ENCODE measurements around the gene PLCXD3. TPM values are rescaled to one million over a fixed set of nuclear protein-coding genes. Genes with fewer than 3 reads are reported as not detected.

PLCXD3 gene
- total RNA-seq, 2 donors from 2014 or later: 44.5 to 68.3 TPM

DNA sequence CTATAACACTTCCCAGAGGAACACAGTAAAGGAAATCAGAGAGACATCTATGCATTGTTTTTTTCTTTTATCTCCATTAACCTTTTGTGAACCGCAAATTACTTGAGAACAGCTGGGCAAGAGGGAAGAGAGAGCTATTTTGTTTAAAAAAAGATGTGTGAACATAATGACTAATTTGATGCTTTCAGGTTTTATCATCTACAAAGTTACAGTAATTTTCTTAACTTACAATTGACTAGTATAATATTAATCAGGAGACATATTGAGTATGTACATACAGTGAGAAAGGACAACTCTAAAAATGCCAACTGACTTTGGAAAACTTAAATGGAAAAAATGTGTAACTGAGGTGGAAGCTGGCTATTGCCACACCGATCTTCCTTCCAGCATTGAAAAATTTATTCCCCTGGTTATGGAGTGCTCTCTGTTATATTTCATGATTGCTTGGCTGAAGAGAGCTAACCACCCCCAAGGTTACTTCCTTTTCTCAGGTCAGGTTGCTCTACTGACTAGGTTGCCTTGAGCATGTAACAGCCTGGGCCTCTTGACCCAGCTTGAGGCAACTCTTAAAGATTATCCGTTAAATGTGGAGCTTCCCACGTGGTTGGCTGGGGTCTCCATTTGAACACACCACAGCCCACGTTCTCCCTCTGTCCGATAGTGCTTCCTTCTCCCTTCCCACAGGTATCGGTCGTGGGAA lies 234.4 kb downstream of the PLCXD3 start:
- H3K4me1 ChIP-seq: no peaks in the 10 kb centered on the region
- no peak overlapping the region for H3K4me3 ChIP-seq
- H3K27ac ChIP-seq: no peak overlapping the region
- no peaks in the 10 kb centered on the region for H3K27me3 ChIP-seq
- TF ChIP-seq, protein P1, sequence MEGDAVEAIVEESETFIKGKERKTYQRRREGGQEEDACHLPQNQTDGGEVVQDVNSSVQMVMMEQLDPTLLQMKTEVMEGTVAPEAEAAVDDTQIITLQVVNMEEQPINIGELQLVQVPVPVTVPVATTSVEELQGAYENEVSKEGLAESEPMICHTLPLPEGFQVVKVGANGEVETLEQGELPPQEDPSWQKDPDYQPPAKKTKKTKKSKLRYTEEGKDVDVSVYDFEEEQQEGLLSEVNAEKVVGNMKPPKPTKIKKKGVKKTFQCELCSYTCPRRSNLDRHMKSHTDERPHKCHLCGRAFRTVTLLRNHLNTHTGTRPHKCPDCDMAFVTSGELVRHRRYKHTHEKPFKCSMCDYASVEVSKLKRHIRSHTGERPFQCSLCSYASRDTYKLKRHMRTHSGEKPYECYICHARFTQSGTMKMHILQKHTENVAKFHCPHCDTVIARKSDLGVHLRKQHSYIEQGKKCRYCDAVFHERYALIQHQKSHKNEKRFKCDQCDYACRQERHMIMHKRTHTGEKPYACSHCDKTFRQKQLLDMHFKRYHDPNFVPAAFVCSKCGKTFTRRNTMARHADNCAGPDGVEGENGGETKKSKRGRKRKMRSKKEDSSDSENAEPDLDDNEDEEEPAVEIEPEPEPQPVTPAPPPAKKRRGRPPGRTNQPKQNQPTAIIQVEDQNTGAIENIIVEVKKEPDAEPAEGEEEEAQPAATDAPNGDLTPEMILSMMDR (IDR thresholded peaks at IDR 0.05): no peak
- no peaks in the 10 kb centered on the region for H3K9me3 ChIP-seq
- no peaks in the 10 kb centered on the region for H3K36me3 ChIP-seq
- DNase-seq (ENCODE audit: low spot score): no peak

DNA sequence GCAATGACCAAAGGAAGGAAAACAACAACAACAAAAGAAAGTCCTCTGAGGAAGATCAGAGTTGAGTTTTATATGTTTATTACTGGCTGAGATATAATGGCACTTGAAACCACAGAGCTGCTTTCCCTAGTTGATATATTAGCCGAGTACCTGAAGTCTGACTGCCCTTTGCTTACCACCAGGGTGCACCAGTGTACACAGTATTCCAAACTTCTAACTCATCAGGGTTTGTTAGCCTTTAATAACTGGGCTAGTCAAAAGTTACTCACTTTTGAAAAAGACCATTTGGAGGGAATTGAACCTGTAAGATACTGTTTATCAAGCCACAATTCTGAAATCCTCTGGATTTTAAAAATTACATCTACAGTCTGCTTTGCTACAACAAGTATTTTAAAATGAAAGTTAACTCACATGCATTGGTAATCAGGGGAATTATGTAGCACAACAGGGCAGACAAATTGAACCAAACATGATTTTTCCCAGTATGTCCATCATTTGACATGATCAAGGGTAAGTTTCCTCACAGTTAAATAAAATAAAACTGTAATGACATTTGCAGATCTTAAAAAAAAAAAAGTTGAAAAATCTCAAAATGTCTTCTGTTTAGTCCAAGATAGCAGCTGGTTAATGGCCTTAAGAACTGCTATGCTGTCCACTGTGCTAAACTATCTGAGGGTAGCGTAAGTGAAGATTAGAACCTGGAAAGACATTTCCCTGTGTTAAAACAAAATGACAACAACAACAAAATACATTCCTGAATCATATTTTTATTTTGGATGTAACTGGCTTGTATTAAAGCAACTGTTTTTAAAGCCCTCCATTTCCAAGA lies 239.8 kb downstream of the PLCXD3 start:
- H3K27ac ChIP-seq: peak overlapping the region in 1 of 2 donors; percentile 31
- peaks cover 0 to 6% of the 10 kb centered on the region in 2 donors for H3K4me1 ChIP-seq
- no peaks in the 10 kb centered on the region for H3K27me3 ChIP-seq
- DNase-seq (ENCODE audit: low spot score): no peak
- H3K9me3 ChIP-seq: no peaks in the 10 kb centered on the region
- TF ChIP-seq, protein P1 (IDR thresholded peaks at IDR 0.05): peak; percentile 74 to 82
- H3K4me3 ChIP-seq: no peak overlapping the region
- no peaks in the 10 kb centered on the region for H3K36me3 ChIP-seq

DNA sequence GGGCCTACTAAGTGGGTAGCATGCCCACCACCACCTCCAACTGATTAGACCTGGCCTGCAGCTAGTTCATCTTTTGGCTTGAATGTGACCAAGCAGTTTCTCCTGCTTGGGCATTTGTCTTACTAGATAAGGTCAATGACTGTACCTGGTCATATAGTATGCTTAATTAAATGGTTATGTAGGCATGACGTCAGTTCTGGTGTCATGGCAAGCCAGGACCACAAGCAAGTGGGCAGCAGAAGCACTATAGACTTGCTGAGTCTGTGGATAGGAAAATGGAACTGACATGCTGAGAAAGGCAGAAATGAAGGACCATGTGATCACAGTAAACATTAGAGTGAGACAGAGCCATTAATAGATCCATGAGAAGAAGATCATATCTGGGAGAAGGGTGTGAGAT lies 241.5 kb downstream of the PLCXD3 start:
- no peak overlapping the region for H3K4me3 ChIP-seq
- no peaks in the 10 kb centered on the region for H3K27me3 ChIP-seq
- peaks cover 0 to 10% of the 10 kb centered on the region in 2 donors for H3K4me1 ChIP-seq
- TF ChIP-seq, protein P1 (IDR thresholded peaks at IDR 0.05): no peak
- H3K9me3 ChIP-seq: no peaks in the 10 kb centered on the region
- H3K27ac ChIP-seq: no peak overlapping the region
- DNase-seq (ENCODE audit: low spot score): no peak
- H3K36me3 ChIP-seq: no peaks in the 10 kb centered on the region

DNA sequence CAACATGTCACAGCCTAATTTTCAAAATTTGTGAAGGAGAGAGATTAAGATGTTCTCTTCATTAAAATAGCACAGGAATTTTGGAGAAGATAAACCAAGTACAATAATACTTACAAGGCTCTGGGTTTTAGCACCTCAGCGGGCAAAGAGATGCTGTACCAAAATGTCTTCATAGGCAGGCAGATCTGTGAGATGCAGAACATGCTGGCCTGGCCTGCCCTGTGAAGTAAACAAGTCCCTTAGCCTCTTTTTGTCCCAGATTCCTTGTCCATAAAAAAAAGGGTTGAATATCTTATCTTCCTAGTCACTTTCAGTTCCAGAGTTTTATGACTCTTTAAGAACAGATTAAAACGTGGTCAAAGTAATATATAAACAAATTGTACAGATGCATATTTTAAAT lies 244.0 kb downstream of the PLCXD3 start:
- TF ChIP-seq, protein P1 (IDR thresholded peaks at IDR 0.05): no peak
- DNase-seq (ENCODE audit: low spot score): no peak
- no peak overlapping the region for H3K27ac ChIP-seq

DNA sequence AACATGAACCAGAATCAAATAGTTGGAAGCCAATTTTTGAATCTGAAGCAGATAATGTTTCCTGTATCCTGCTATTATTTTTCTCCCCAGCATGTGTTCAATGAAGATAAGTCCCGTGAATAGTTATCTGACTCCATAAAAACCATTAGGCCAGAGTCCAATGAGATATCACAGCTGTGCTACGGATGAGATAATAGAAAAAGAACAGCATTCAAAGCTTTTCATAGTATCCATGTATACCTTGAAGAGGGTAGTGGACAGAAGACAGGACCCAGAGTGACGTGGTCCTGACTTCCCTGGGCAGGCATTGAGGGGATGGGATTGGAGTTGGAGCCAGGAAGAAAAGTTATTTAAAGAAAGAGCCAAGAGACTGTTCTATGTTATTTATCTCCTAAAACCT lies 246.4 kb downstream of the PLCXD3 start:
- H3K4me3 ChIP-seq: no peak overlapping the region
- no peak for DNase-seq (ENCODE audit: low spot score)
- peak overlapping the region; percentile 9 to 41 for H3K27ac ChIP-seq
- TF ChIP-seq, protein P1 (IDR thresholded peaks at IDR 0.05): no peak
- no peaks in the 10 kb centered on the region for H3K27me3 ChIP-seq
- peaks cover 0 to 15% of the 10 kb centered on the region in 2 donors for H3K4me1 ChIP-seq
- H3K36me3 ChIP-seq: no peaks in the 10 kb centered on the region
- H3K9me3 ChIP-seq: no peaks in the 10 kb centered on the region

More for the DNA sequence above, 244.0 kb downstream of the PLCXD3 start:
- no peak overlapping the region for H3K4me3 ChIP-seq
- H3K27me3 ChIP-seq: no peaks in the 10 kb centered on the region
- H3K4me1 ChIP-seq: peaks cover 0 to 21% of the 10 kb centered on the region in 2 donors
- H3K36me3 ChIP-seq: no peaks in the 10 kb centered on the region
- no peaks in the 10 kb centered on the region for H3K9me3 ChIP-seq

Measured in right atrium auricular region (tissue), 2 donors.